ENCODE results near the gene MPRIP. TPM values are rescaled to one million over a fixed set of nuclear protein-coding genes. Genes with fewer than 3 reads are reported as not detected.
"Not testable (repeated sequence)": the region's sequence is repeated elsewhere in the genome, so short reads cannot be mapped to it uniquely, and the experiment has no call there.

Gene MPRIP
- polyA plus RNA-seq, 1 of the 3 experiments (the other 2 are of a cell fraction): 64.4 TPM

DNA sequence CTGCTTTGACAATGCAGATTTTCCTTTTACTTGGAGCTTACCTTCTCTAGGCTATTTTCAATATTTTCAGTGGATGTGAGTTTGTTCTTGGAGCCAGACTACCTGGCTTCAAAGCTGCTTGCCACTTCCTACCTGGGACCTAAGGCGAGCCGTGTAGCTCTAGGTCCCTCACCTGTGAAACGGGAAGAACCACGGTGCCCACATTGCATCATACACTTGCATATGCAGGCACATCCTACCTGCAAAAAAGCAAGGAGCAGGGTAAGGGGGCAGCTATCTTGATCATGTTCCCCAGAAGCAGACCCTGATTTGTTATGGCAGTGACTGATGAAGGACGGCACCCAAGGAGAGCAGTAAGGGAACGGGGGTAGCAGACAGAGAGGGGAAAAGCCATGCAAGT lies 27.0 kb upstream of the MPRIP start:
- Histone ChIP-seq H4K20me1 (ENCODE audit: insufficient read depth) (no peaks in the 10 kb centered on the region), H3K9me3 (no peaks in the 10 kb centered on the region), H3K9ac (no peak overlapping the region), H2AFZ (ENCODE audit: low read depth) (no peak overlapping the region), H3K4me1 (ENCODE audit: control insufficient read depth in 1 of 2, insufficient read depth in 2 of 2, low read depth in 1 of 2, low read length in 1 of 2) (no peaks in the 10 kb centered on the region; a peak in 1 of 4 replicates), H3K4me3 (ENCODE audit: low read depth in 2 of 2, low read length in 1 of 2) (no peak overlapping the region), H3K79me2 (ENCODE audit: insufficient read depth) (no peaks in the 10 kb centered on the region), H3K4me2 (no peak overlapping the region), H3F3A (replicated peaks; ENCODE audit: insufficient read depth) (no peaks in the 10 kb centered on the region), H3K27ac (ENCODE audit: low read depth in 2 of 2, low read length in 1 of 2) (no peak overlapping the region), H3K27me3 (ENCODE audit: insufficient read depth) (no peaks in the 10 kb centered on the region), H3K36me3 (replicated peaks in 1 of 2; ENCODE audit: control insufficient read depth in 1 of 2, insufficient read depth in 2 of 2, low read length in 1 of 2) (no peaks in the 10 kb centered on the region), H3K9me2 (no peaks in the 10 kb centered on the region)
- CTCF ChIA-PET: interaction anchor here (0.7 kb wide), 1 partner anchor 14 kb away, joined by 3 read pairs; no protein-coding TSS in a partner anchor
- 94% methylated on average over 6 of the region's 6 CpGs for WGBS (ENCODE audit: low lambda C conversion rate)
- TF ChIP-seq IRF3 (IDR thresholded peaks at IDR 0.05; ENCODE audit: low read depth, low read length) (no peak), GABPA (IDR thresholded peaks at IDR 0.05; ENCODE audit: low read depth) (no peak), TEAD4 (IDR thresholded peaks at IDR 0.05; ENCODE audit: borderline replicate concordance, insufficient read depth) (no peak), EZH2phosphoT487 (IDR thresholded peaks at IDR 0.05; ENCODE audit: borderline replicate concordance, low read depth) (no peak), PBX3 (IDR thresholded peaks at IDR 0.05) (no peak), RAD21 (IDR thresholded peaks at IDR 0.05; ENCODE audit: low read length) (no peak), FOXM1 (IDR thresholded peaks at IDR 0.05; ENCODE audit: low read depth) (no peak), MXI1 (IDR thresholded peaks at IDR 0.05; ENCODE audit: low read depth, low read length) (no peak), YY1 (IDR thresholded peaks at IDR 0.05; ENCODE audit: low read depth) (no peak)
- POLR2A ChIA-PET: no interaction called here
- no peak for DNase-seq

GRCh38 chr17:17016199-17017197 lies 25.8 kb upstream of the MPRIP start:
- H3K27me3 ChIP-seq (ENCODE audit: insufficient read depth); H3F3A ChIP-seq (replicated peaks; ENCODE audit: insufficient read depth); H2AFZ ChIP-seq (ENCODE audit: low read depth); H4K20me1 ChIP-seq (ENCODE audit: insufficient read depth); DNase-seq; H3K9ac ChIP-seq; H3K9me3 ChIP-seq; H3K4me2 ChIP-seq; H3K36me3 ChIP-seq (replicated peaks in 1 of 2; ENCODE audit: control insufficient read depth in 1 of 2, insufficient read depth in 2 of 2, low read length in 1 of 2); H3K4me1 ChIP-seq (ENCODE audit: control insufficient read depth in 1 of 2, insufficient read depth in 2 of 2, low read depth in 1 of 2, low read length in 1 of 2); H3K4me3 ChIP-seq (ENCODE audit: low read depth in 2 of 2, low read length in 1 of 2); H3K79me2 ChIP-seq (ENCODE audit: insufficient read depth); H3K27ac ChIP-seq (ENCODE audit: low read depth in 2 of 2, low read length in 1 of 2); H3K9me2 ChIP-seq; POLR2A ChIA-PET: not testable (repeated sequence)
- CTCF ChIA-PET: interaction anchor here (0.8 to 2.1 kb wide), 2 partner anchors 13 to 28 kb away, joined by 3 to 4 read pairs; no protein-coding TSS in a partner anchor
- WGBS (ENCODE audit: low lambda C conversion rate): 82% methylated on average over 8 of the region's 8 CpGs
